Uterus (tissue), 4 donors: Measurements from ENCODE around the gene ZNF174. TPM values are rescaled to one million over a fixed set of nuclear protein-coding genes. Genes with fewer than 3 reads are reported as not detected.
A peak's percentile ranks its signal among the peaks of the same experiment; 100 is the strongest.

Experiments
- DNase-seq, 2 donors: peaks; one replicate each; pipeline ENCODE4 v3.0.0-alpha.2; 2019 to 2020
- H3K27ac ChIP-seq, 2 donors: fragments of 200-600 bp; sonication (generic); 1 replicate in 1 of 2; 2 replicates in 1 of 2; pipeline ENCODE4 v1.5.1; 2016 to 2018
- H3K27me3 ChIP-seq, 2 donors: fragments of 200-600 bp; sonication (generic); one replicate each; pipeline ENCODE4 v1.5.1; 2018 to 2019; ENCODE audit warnings: control low read depth in 1 of 2
- H3K36me3 ChIP-seq, 2 donors: fragments of 200-600 bp; sonication (generic); one replicate each; pipeline ENCODE4 v1.5.1; 2019; ENCODE audit warnings: control low read depth in 1 of 2
- H3K4me1 ChIP-seq, 2 donors: fragments of 200-600 bp; sonication (generic); one replicate each; pipeline ENCODE4 v1.5.1; 2018 to 2019; ENCODE audit warnings: control low read depth in 1 of 2
- H3K4me3 ChIP-seq, 2 donors: fragments of 200-600 bp; sonication (generic); 1 replicate in 1 of 2; 2 replicates in 1 of 2; pipeline ENCODE4 v1.5.1; 2018 to 2019; ENCODE audit warnings: mild to moderate bottlenecking in 1 of 2
- H3K9me3 ChIP-seq, 2 donors: fragments of 200-600 bp; sonication (generic); one replicate each; pipeline ENCODE4 v1.5.1; 2019; ENCODE audit warnings: control low read depth in 1 of 2
- POLR2A ChIP-seq, 2 donors: fragments of 450-650 bp; IDR thresholded peaks; one replicate each; pipeline ENCODE4 v1.6.1; 2016; ENCODE audit warnings: antibody characterized with exemption in 2 of 2, mild to moderate bottlenecking in 1 of 2, moderate library complexity in 1 of 2
- intact Hi-C: fragments of 100-400 bp; cut with DNase I; formaldehyde crosslinking; loops from one replicate; pipeline ENCODE4 v1.15.1; 2023; ENCODE audit warnings: low total_unique reads
- total RNA-seq, 4 donors: library from RNA; depleted of rRNA in 3 of 4; stranded (reverse); fragments of >200 nt in 3 of 4; gene quantifications; one replicate each; pipeline versions ENCODE4 v1.1.0 to v1.2.4, GENCODE V29; 2014 to 2023
- TF ChIP-seq, protein P1 (sequence below), 4 experiments: fragments of 200-600 bp in 2 of 4; fragments of 450-650 bp in 2 of 4; sonication (generic) in 2 of 4; IDR thresholded peaks; one replicate each; pipeline ENCODE4 v1.5.1; 2016 to 2019; ENCODE audit warnings: antibody characterized with exemption in 4 of 4, mild to moderate bottlenecking in 2 of 4, moderate library complexity in 1 of 4
- donor health status: DM: yes; HTN: yes; CAD: no.

The ZNF174 gene
- total RNA-seq, 4 donors from 2014 or later: 5.6 to 16.2 (median 12.3) TPM

DNA sequence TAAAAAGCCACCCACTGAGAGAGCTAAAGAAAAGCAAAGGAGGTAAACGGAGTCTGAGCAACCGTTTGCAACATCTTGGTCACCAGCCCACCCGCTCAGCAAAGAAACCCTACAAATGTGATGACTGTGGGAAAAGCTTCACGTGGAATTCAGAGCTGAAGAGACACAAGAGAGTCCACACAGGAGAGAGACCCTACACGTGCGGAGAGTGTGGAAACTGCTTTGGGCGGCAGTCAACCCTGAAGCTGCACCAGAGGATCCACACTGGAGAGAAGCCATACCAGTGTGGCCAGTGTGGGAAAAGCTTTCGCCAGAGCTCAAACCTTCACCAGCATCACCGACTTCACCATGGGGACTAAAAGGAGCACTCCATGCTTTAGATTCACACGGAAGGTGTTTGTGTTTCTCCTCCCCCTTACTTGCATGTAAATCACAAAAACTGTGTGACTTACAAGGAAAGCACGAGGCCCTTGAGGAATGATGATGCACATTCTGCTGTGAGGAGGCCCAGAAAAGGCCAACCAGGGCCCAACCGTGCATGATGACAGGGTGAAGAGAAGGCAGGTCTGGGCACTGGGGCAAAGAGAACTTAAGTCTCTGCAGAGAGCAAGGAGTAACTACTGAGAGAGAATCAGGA, 7.7 kb downstream of the ZNF174 start:
- intact Hi-C loops: no loop called here
- peaks cover 0 to 75% of the 10 kb centered on the region in 2 donors for H3K9me3 ChIP-seq
- H3K4me3 ChIP-seq: no peak overlapping the region
- no peaks in the 10 kb centered on the region for H3K4me1 ChIP-seq
- TF ChIP-seq POLR2A (IDR thresholded peaks at IDR 0.05): no peak
- TF ChIP-seq, protein P1, sequence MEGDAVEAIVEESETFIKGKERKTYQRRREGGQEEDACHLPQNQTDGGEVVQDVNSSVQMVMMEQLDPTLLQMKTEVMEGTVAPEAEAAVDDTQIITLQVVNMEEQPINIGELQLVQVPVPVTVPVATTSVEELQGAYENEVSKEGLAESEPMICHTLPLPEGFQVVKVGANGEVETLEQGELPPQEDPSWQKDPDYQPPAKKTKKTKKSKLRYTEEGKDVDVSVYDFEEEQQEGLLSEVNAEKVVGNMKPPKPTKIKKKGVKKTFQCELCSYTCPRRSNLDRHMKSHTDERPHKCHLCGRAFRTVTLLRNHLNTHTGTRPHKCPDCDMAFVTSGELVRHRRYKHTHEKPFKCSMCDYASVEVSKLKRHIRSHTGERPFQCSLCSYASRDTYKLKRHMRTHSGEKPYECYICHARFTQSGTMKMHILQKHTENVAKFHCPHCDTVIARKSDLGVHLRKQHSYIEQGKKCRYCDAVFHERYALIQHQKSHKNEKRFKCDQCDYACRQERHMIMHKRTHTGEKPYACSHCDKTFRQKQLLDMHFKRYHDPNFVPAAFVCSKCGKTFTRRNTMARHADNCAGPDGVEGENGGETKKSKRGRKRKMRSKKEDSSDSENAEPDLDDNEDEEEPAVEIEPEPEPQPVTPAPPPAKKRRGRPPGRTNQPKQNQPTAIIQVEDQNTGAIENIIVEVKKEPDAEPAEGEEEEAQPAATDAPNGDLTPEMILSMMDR (IDR thresholded peaks at IDR 0.05): no peak
- H3K36me3 ChIP-seq: no peaks in the 10 kb centered on the region
- no peaks in the 10 kb centered on the region for H3K27me3 ChIP-seq
- DNase-seq: no peak
- no peak overlapping the region for H3K27ac ChIP-seq

DNA sequence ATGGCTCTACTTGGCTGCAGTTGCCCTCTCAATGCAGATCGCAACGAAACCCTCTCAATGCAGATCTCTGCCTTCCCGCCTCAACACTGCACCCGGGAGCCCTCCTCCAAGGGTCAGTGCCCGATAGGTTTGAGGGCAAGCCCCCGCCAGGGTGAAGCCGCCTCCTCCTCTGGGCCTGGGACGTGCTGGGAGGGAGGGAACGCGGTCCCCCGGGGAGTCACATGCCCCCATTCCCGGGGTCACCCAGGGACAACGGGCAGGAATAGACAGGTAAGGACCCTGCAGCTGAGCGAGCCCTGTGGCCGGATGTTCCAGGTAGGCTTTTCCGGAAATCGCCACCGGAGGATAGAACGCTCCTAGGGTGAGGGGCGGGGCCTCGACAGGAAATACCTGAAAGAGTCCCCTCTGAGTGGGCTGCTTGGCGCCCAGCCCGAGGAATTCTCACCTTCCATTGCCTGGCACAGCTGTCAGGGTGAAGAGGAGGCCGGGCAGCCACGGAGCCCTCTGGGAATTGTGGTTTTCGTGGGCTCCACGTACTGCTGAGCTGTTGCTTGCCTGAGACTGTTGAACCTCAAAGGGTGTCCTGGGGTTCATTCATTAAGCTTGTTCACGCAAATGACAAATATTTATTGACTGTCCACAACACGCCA, 12.8 kb downstream of the ZNF174 start:
- Histone ChIP-seq H3K36me3 (no peaks in the 10 kb centered on the region), H3K4me3 (no peak overlapping the region), H3K27ac (no peak overlapping the region), H3K9me3 (peaks cover 0 to 56% of the 10 kb centered on the region in 2 donors), H3K27me3 (no peaks in the 10 kb centered on the region), H3K4me1 (no peaks in the 10 kb centered on the region)
- no peak for DNase-seq
- intact Hi-C loops: no loop called here
- TF ChIP-seq, protein P1 (IDR thresholded peaks at IDR 0.05): no peak
- TF ChIP-seq POLR2A (IDR thresholded peaks at IDR 0.05): no peak

DNA sequence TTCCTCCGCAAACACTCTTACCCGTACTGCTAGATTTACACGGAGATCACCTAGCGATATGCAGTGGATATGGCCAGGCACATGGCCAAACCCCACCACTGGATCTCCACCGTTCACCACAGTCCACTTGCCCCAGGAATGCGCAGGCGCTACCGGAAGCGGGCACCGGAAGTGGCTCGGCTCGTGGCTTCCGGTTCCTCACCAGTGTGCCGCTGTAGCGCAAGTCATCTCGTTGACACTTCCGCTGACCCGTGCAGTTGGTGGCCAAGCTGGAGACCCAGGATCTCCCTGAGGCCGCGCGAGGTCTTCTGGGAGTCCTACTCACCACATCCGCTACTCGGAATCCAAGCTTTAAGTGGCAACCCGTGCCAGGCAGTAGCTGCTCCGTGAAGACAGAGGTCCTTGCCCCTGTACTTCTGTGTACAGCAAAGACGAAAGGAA, 30.8 kb downstream of the ZNF174 start:
- intact Hi-C loops: no loop called here
- no peak for TF ChIP-seq POLR2A (IDR thresholded peaks at IDR 0.05)
- TF ChIP-seq, protein P1 (IDR thresholded peaks at IDR 0.05): no peak
- no peak overlapping the region for H3K27ac ChIP-seq
- H3K36me3 ChIP-seq: no peaks in the 10 kb centered on the region
- H3K9me3 ChIP-seq: no peaks in the 10 kb centered on the region
- DNase-seq: peak; percentile 21 to 37
- H3K4me1 ChIP-seq: no peaks in the 10 kb centered on the region
- H3K27me3 ChIP-seq: no peaks in the 10 kb centered on the region
- no peak overlapping the region for H3K4me3 ChIP-seq

DNA sequence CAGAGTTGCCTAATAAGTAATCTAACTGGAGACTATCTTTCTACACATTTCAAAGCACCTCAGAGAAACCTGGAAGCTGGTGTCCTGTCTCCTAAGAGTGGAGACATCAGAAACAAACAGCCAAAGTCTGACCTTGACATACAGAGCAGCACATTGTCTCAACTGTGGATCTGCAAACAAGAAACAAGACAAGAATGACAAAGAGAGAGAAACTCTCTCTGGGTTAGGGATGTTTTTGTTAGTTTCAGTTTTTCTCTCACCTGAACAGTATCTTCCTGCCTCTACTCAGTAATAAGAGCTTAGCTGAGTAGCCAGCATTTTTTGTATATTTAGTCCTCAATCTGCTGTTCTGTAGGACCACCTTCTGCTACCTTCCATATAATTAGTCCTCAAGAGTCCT, 33.4 kb downstream of the ZNF174 start:
- Histone ChIP-seq H3K9me3 (peaks cover 0 to 6% of the 10 kb centered on the region in 2 donors), H3K27me3 (no peaks in the 10 kb centered on the region), H3K36me3 (no peaks in the 10 kb centered on the region), H3K27ac (no peak overlapping the region), H3K4me1 (no peaks in the 10 kb centered on the region), H3K4me3 (no peak overlapping the region)
- TF ChIP-seq, protein P1 (IDR thresholded peaks at IDR 0.05): no peak
- no peak for TF ChIP-seq POLR2A (IDR thresholded peaks at IDR 0.05)
- no peak for DNase-seq
- intact Hi-C loops: no loop called here

DNA sequence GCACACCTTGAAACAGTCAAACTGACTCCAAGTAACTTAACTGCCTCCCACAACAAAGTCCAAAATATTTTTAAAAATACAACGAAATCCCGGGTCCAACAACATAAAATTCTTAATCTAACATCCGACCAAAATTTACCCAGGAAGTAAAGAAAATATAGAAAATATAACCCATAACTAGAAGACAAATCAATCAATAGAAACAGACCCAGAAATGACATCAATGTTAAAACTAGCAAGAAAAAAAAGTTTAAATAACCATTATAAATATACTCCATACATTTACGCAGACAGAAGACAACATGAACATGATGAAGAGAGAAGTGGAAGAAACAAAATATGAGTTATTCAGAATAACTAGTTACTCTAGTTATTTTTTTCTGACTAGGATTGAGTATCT, 38.6 kb downstream of the ZNF174 start:
- no peaks in the 10 kb centered on the region for H3K27me3 ChIP-seq
- H3K4me1 ChIP-seq: no peaks in the 10 kb centered on the region
- DNase-seq: no peak
- H3K9me3 ChIP-seq: peaks cover 0 to 15% of the 10 kb centered on the region in 2 donors
- intact Hi-C loops: no loop called here
- TF ChIP-seq, protein P1 (IDR thresholded peaks at IDR 0.05): no peak
- TF ChIP-seq POLR2A (IDR thresholded peaks at IDR 0.05): no peak
- no peak overlapping the region for H3K4me3 ChIP-seq
- H3K27ac ChIP-seq: no peak overlapping the region
- no peaks in the 10 kb centered on the region for H3K36me3 ChIP-seq
